Stimulated activated naive CD8-positive, alpha-beta T cell treated with anti-CD3 and anti-CD28 coated beads, Interleukin-15, Interleukin-2, amounts not matched to agents 100 ng/mL and 50 ng/mL, for 24 hours (primary cell): ENCODE data around the gene BLVRA.
"Not testable (repeated sequence)": the region's sequence is repeated elsewhere in the genome, so short reads cannot be mapped to it uniquely, and the experiment has no call there.

ENCODE experiments used
- H3K27ac Mint-ChIP-seq: one replicate; pipeline ENCODE4 v1.8.0; 2021; ENCODE audit warnings: mild to moderate bottlenecking, mixed read lengths
- H3K27me3 Mint-ChIP-seq: one replicate; pipeline ENCODE4 v1.8.0; 2021; ENCODE audit warnings: mixed read lengths
- H3K36me3 Mint-ChIP-seq: one replicate; pipeline ENCODE4 v1.8.0; 2021; ENCODE audit warnings: low read depth, mixed read lengths
- H3K4me1 Mint-ChIP-seq: one replicate; pipeline ENCODE4 v1.8.0; 2021; ENCODE audit warnings: low read depth, mixed read lengths
- H3K4me3 Mint-ChIP-seq: one replicate; pipeline ENCODE4 v1.8.0; 2021; ENCODE audit warnings: mild to moderate bottlenecking, mixed read lengths
- H3K9me3 Mint-ChIP-seq: one replicate; pipeline ENCODE4 v1.8.0; 2021; ENCODE audit warnings: mixed read lengths

Gene BLVRA

GRCh38 chr7:43791665-43792064 lies 33.2 kb downstream of the BLVRA start:
- no peak overlapping the region for H3K4me3 Mint-ChIP-seq
- no peaks in the 10 kb centered on the region for H3K4me1 Mint-ChIP-seq
- peaks cover 22% of the 10 kb centered on the region for H3K36me3 Mint-ChIP-seq

DNA sequence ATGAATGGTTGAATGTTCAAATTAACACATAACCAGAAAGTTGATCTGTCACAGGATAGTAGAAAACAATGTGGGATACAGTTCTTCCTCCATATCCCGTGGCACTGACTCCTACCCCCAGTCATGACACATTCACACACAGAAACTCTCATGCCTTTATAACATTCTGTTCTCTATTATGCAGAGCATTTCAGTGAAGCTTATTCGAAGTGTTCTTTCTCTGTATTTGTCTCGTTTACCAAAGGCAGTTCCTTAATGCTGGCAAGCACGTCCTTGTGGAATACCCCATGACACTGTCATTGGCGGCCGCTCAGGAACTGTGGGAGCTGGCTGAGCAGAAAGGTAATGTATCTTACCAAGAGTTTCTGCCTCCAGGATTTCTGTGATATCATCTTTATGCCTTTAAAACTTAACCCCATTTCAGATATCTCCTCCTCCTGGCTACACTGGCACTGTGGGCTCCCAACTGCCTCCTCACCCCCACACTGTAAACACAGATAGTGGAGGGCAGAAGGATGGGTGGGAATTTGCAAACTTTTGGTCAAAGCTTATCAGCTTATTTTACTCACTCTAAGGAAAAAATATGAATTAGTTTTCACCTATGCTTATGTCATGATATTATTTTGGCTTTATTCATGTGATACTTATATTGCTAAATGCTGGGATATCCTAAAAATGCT lies 34.1 kb downstream of the BLVRA start:
- H3K9me3 Mint-ChIP-seq, result no peaks in the 10 kb centered on the region
- H3K27ac Mint-ChIP-seq, result no peak overlapping the region
- H3K4me3 Mint-ChIP-seq, result no peak overlapping the region
- H3K4me1 Mint-ChIP-seq, result no peaks in the 10 kb centered on the region
- peaks cover 21% of the 10 kb centered on the region for H3K36me3 Mint-ChIP-seq
- no peaks in the 10 kb centered on the region for H3K27me3 Mint-ChIP-seq

More at GRCh38 chr7:43791665-43792064, 33.2 kb downstream of the BLVRA start:
- no peaks in the 10 kb centered on the region for H3K9me3 Mint-ChIP-seq
- H3K27me3 Mint-ChIP-seq, result no peaks in the 10 kb centered on the region
- no peak overlapping the region for H3K27ac Mint-ChIP-seq

DNA sequence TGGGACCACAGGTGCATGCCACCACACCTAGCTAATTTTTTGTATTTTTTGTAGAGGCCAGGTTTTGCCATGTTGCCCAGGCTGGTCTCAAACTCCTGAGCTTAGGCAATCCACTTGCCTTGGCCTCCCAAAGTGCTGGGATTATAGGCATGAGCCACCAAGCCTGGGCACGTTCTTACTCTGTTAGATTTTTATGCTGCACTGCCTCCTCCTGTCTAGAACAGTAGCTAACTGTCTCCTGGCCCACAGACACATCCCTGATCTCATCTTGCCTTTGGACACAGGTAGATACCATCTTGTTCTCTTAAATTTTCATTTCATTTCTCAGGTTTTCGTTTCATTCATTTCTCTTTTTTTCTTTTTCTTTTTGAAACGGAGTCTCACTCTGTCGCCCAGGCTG lies 41.1 kb downstream of the BLVRA start:
- H3K4me3 Mint-ChIP-seq, result no peak overlapping the region
- no peaks in the 10 kb centered on the region for H3K9me3 Mint-ChIP-seq
- peaks cover 13% of the 10 kb centered on the region for H3K36me3 Mint-ChIP-seq
- no peaks in the 10 kb centered on the region for H3K27me3 Mint-ChIP-seq
- no peaks in the 10 kb centered on the region for H3K4me1 Mint-ChIP-seq
- peak overlapping the region; percentile 32 for H3K27ac Mint-ChIP-seq

- Mint-ChIP-seq H3K27ac (no peak overlapping the region), H3K4me3 (no peak overlapping the region), H3K4me1 (no peaks in the 10 kb centered on the region), H3K9me3 (no peaks in the 10 kb centered on the region), H3K27me3 (no peaks in the 10 kb centered on the region), H3K36me3 (peaks cover 30% of the 10 kb centered on the region)
Observed at GRCh38 chr7:43803865-43804264, 45.4 kb downstream of the BLVRA start.

DNA sequence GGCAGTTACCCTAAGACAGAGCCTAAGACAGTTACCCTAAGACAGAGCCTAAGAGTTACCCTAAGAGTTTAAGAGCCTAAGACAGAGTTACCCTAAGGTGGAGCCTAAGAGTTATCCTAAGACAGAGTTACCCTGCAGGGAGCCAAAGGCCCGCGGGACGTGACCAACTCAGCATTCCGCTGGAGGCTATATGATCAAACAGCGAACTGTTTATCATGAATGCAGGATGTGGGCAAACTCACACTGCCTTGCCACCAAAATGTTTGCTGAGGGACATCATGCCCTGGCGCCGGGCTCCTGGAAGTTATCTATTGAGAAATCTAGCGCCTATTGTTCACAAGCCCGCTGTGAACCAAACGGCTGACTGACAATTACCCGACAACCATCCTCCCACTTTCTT lies 49.9 kb downstream of the BLVRA start:
- Mint-ChIP-seq H3K9me3 (peaks cover 3% of the 10 kb centered on the region), H3K4me3 (no peak overlapping the region), H3K36me3 (peaks cover 22% of the 10 kb centered on the region), H3K27me3 (peaks cover 10% of the 10 kb centered on the region), H3K4me1 (no peaks in the 10 kb centered on the region), H3K27ac (no peak overlapping the region)

GRCh38 chr7:43810195-43810941 lies 51.9 kb downstream of the BLVRA start:
- H3K4me3 Mint-ChIP-seq, H3K27ac Mint-ChIP-seq, H3K4me1 Mint-ChIP-seq, H3K9me3 Mint-ChIP-seq: not testable (repeated sequence)
- Mint-ChIP-seq H3K36me3 (peaks cover 15% of the 10 kb centered on the region), H3K27me3 (peaks cover 22% of the 10 kb centered on the region)

- H3K36me3 Mint-ChIP-seq, result no peaks in the 10 kb centered on the region
- H3K27me3 Mint-ChIP-seq, result peaks cover 43% of the 10 kb centered on the region
- H3K27ac Mint-ChIP-seq, result no peak overlapping the region
- no peak overlapping the region for H3K4me3 Mint-ChIP-seq
- H3K4me1 Mint-ChIP-seq, result no peaks in the 10 kb centered on the region
- H3K9me3 Mint-ChIP-seq, result peaks cover 7% of the 10 kb centered on the region
Observed at GRCh38 chr7:43815373-43815772, 56.9 kb downstream of the BLVRA start.

DNA sequence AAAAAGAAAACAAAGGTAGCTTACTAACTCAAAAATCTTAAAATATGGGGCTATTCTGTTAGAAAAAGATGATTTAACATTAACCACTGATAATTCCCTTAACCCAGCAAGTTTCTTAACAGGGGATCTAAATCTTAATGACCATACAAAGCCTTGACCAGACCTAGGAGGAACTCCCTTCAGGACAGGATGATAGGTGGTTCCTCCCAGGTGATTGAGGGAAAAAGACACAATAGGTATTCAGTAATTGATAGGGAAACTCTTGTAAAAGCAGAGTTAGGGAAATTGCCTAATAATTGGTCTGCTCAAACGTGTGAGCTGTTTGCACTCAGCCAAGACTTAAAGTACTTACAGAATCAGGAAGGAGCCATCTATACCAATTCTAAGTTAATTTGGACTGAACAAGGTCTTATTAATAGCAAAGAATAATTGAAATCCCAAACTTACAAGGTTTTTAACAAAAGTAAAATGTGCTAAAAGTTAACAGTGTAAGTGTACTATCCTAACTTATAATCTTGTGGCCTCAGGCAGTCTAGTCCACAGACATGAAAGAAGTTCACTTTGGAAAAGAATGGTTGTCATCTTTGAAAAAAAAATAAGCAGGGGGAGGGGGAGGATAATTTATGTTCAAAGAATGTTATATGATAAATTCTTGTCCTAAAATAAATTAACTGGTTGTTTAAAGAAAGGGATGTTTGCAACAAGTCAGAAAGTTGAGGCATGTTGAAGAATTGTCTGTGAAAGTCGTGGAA lies 57.7 kb downstream of the BLVRA start:
- not testable (repeated sequence) for H3K36me3 Mint-ChIP-seq, H3K4me1 Mint-ChIP-seq, H3K27ac Mint-ChIP-seq, H3K9me3 Mint-ChIP-seq, H3K4me3 Mint-ChIP-seq
- H3K27me3 Mint-ChIP-seq, result peaks cover 48% of the 10 kb centered on the region

DNA sequence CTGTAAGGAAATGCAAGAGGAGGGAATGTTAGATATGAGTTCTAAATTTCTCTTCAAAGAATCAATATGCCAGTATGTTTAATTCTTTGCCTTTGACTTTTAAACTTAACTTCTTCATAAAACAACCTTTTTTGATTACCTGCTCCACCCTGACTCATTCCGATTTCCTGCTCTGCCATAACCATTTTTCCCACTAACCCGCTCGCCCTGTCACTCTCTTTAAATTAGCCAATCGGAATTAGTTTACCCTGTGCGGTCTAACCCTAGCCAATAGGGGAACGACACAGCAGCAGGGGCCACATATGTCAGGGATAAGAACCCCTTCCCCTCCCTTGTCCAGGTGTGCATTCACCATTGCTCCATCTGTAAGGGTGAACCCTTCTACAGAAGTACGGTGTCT lies 64.9 kb downstream of the BLVRA start:
- peaks cover 45% of the 10 kb centered on the region for H3K27me3 Mint-ChIP-seq

GRCh38 chr7:43823941-43824340 lies 65.5 kb downstream of the BLVRA start:
- H3K36me3 Mint-ChIP-seq, result no peaks in the 10 kb centered on the region
- no peak overlapping the region for H3K4me3 Mint-ChIP-seq
- H3K27ac Mint-ChIP-seq, result no peak overlapping the region
- peaks cover 43% of the 10 kb centered on the region for H3K27me3 Mint-ChIP-seq
- H3K4me1 Mint-ChIP-seq, result no peaks in the 10 kb centered on the region
- H3K9me3 Mint-ChIP-seq, result no peaks in the 10 kb centered on the region

More for the DNA sequence above, 64.9 kb downstream of the BLVRA start:
- not testable (repeated sequence) for H3K4me3 Mint-ChIP-seq, H3K4me1 Mint-ChIP-seq, H3K9me3 Mint-ChIP-seq, H3K27ac Mint-ChIP-seq, H3K36me3 Mint-ChIP-seq

- not testable (repeated sequence) for H3K4me3 Mint-ChIP-seq, H3K36me3 Mint-ChIP-seq, H3K27ac Mint-ChIP-seq, H3K4me1 Mint-ChIP-seq, H3K9me3 Mint-ChIP-seq
- H3K27me3 Mint-ChIP-seq, result peaks cover 43% of the 10 kb centered on the region
Observed at GRCh38 chr7:43824513-43824912, 66.0 kb downstream of the BLVRA start.

DNA sequence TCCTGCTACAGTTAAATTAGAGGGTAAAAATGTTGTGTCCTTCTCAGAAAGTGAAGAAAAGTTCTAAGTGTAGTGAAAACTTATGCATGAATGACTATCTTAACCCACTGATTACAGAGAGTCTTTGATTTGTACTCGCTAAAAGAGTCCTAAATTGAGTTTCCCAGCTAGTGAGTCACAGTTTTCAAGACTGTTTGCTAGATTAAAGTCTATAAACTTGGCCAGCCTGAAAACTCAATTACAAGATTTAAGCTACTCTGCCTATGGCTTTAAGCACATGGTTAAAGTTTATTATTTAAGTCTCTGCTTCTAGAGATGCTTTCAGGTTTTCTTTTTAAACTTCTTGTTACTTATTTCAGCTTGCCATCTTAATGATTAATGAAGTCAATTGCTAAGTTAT lies 66.5 kb downstream of the BLVRA start:
- no peaks in the 10 kb centered on the region for H3K9me3 Mint-ChIP-seq
- no peaks in the 10 kb centered on the region for H3K36me3 Mint-ChIP-seq
- H3K27me3 Mint-ChIP-seq, result peaks cover 43% of the 10 kb centered on the region
- H3K27ac Mint-ChIP-seq, result no peak overlapping the region
- H3K4me1 Mint-ChIP-seq, result no peaks in the 10 kb centered on the region
- H3K4me3 Mint-ChIP-seq, result no peak overlapping the region

GRCh38 chr7:43825391-43825808 lies 66.9 kb downstream of the BLVRA start:
- Mint-ChIP-seq H3K4me3 (no peak overlapping the region), H3K9me3 (no peaks in the 10 kb centered on the region), H3K27ac (no peak overlapping the region), H3K27me3 (peaks cover 40% of the 10 kb centered on the region), H3K4me1 (no peaks in the 10 kb centered on the region), H3K36me3 (no peaks in the 10 kb centered on the region)

DNA sequence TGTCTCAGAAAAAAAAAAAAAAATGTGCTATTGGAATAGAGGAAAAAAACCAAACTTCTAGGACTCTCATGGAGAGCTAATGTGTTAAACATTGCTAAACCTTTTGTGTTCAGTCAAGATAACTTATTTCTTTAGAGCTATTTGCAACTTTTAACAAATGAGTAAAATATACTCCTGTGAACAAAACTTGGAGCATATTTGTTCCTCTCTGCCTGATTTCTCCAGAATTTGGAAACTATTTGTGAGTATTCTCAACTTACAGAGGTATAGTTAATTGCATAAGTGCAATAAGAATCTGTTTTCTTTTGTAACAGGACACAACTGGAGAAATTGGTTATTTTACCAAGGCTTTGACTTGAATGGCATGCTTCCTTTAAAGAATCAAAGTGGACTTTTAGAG lies 72.4 kb downstream of the BLVRA start:
- not testable (repeated sequence) for H3K36me3 Mint-ChIP-seq, H3K27ac Mint-ChIP-seq, H3K4me3 Mint-ChIP-seq
- H3K4me1 Mint-ChIP-seq, result peaks cover 30% of the 10 kb centered on the region
- peaks cover 14% of the 10 kb centered on the region for H3K9me3 Mint-ChIP-seq
- H3K27me3 Mint-ChIP-seq, result peaks cover 22% of the 10 kb centered on the region
